GM21786 (cell line): Measurements from ENCODE around the gene ZNF648.
"Not testable (repeated sequence)": the region's sequence is repeated elsewhere in the genome, so short reads cannot be mapped to it uniquely, and the experiment has no call there.

Source experiments
- ATAC-seq: cut with Tn5 transposase; IDR thresholded peaks from one replicate; pipeline ENCODE4 v1.9.1; 2021; ENCODE audit not compliant: unreplicated experiment

The ZNF648 gene

DNA sequence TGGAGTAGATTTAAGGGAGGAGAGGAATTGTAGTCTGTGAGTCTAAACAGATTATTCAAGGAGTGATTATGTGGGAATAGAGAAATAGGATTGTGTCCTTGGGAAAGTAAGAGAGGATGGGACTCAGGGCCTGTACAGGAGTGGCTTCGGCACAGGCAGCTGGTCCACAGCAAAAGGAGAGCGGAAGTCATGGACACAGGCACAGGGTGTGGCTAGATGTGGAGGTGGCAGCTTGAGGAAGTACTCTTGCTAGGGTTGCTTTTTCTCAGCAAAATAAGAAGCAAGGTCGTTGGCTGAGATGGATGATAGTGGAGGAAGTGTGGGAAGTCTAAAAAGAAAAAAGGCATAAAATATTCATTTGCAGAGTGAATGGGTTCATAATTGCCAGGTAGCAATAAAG is 18.5 kb upstream of the ZNF648 start:
- no peak for ATAC-seq

DNA sequence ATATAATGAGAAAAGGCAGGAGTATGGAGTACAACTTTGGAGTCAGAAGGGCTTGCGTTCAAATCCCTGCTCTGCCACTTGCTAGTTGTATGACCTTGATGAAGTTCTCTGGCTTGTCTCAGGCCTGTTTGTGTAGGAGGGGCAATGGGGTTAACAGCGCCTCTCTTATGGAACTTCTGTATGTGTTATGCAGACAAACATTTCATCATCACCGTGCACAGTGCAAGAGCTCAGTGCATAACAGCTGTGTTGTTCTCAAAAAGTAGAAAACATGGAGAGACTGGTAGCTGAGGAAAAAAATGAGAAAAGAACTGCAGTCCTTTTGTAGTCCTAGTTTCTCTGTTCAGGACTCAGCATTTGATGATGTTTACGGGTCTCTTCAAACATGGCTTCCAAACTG is 10.4 kb upstream of the ZNF648 start:
- no peak for ATAC-seq

DNA sequence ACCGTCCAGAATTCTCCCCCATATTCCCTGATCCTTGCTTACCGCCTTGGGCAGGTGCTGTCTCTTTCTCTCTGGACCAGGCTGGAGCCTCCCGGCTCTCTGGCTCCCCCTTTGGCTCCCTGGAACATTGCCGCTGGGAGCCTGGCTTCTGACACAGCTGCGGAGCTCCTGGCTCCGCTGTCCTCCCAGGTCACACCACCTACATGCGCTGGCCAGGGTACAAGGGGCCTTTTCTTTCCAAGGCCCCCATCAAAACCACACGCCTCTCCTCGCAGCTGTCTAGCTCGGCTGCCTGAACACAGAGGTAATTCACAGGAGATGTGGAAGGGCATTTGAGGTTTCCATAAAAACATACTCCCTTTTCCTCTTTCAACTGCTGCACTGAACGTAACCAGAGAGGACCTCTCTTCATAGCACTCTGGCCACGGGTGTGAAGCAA is 7.5 kb upstream of the ZNF648 start:
- peak; percentile 79 for ATAC-seq

DNA sequence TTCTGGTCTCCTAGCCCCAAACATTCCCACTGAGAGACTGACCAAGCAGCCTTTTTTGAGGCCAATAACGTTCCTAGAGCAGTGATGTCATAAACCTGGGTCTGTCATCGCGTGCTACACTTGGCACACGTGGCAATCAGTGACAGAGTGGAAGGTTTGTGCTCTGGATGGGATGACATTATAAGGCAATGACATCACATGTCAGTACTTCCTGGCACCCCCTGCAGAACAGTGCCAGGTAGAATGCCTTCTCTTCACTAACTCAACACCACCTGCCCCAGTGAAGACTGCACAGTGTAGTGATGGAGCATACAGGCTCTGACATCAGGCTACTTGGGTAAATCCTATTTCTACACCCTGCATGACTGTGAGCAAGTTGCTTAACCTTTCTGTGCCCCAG is 5.4 kb upstream of the ZNF648 start:
- no peak for ATAC-seq

DNA sequence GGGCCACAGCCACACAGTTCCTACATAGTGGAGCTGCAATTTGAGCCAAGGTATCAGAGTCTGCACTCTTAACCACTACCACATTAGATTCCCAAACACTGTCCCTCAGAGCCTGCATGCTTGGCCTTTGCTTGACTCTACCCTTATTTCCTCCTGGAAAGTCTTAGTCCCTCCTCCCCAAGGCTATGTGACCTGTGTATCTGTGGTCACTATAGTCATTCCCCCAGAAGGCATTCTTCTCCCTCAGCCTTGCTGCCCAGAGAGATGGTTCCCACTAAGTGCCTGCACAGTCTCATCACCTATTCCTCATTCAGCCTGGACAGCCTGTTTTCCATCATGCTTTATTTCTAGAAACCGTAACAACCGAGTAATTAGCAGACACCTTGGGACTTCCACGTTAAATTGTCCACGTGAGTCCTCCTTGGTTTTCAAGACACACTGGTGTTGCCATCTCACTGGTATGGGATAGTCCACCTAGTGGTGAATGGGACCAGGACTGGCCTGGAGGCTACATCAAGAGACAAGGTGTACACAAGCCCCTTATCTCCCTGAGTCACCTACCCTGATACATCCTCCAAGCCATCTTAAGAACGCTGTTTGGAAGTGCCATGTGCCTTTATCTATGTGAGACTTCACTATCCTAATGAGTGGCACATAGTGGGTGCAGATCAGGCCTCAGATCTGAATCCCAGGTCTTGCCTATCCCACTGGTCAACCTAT is 3.8 kb upstream of the ZNF648 start:
- no peak for ATAC-seq

DNA sequence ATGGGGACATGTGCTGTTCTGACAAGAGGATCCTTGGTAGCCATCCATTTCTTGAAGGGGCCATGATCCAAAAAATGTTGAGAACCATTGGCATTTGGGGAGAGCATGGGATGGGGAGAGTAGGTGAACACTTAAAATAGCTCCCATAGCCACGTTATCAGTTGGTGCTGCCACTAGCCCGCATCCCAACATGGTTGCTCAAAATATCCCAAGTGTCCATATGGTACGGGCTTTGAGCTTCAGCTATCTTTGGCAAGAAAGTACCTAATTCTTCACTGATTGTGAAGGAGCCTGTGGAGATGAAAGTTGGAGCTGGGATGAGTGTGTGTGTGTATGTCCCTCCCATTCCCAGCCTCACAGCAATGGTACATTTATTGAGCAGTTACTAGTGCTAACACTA is 3.1 kb upstream of the ZNF648 start:
- ATAC-seq = no peak

DNA sequence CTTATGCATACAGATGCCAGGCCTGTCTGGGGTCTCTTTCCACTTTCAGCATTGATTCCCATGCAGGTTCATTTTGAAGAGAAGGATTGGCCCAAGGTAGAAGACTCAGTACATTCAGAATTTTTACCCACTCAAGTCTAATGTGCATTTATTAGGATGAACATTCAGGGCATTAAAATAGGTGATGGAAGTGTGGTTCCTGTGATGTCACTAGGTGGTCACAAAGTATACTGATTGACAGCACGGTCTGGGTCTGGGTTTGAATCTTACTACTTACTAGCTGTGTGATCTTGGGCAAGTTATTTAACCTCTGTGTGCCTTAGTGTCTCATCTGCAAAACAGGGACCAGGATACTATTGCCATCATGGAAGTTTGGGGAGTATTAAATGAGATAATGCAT is 711 bp upstream of the ZNF648 start:
- ATAC-seq = no peak

DNA sequence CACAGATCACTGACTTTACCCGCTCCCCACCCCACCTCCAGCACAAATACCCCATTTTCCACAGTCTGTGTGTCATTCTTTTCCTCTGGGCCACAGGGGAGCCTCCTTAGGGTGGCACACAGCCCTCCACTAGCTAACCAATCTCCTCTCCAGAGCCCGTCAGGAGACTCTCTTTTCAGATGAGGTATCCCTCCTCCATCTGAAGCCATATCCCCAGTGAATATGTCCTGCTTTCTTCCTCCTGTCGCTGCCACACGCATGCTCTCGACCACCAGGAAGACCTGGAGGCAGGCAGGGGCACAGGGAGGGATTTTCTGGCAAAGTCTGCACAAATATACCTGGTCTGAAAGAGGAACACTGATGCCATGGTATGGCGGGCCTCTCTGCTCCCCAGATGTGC is 635 bp downstream of the ZNF648 start:
- no peak for ATAC-seq

DNA sequence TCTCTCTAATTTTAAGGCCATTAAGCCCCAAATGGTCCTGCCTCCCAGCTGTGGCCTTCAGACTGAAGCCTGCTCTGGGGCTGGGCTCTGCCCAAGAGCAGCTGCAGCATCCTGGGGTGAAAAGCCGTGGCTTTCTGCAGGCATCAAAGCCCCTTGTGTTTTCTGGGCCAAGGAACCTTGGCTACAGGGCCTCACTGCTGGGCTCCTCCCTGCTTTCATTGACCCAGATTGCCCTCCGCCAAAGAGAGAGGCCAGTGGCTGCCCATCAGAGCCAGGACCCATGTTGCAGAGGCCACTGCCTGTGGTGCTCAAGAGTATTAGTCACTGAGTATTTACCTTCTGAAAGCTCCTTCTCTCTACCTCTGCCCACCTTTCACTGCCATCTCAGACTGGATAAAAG is 1.6 kb downstream of the ZNF648 start:
- no peak for ATAC-seq

DNA sequence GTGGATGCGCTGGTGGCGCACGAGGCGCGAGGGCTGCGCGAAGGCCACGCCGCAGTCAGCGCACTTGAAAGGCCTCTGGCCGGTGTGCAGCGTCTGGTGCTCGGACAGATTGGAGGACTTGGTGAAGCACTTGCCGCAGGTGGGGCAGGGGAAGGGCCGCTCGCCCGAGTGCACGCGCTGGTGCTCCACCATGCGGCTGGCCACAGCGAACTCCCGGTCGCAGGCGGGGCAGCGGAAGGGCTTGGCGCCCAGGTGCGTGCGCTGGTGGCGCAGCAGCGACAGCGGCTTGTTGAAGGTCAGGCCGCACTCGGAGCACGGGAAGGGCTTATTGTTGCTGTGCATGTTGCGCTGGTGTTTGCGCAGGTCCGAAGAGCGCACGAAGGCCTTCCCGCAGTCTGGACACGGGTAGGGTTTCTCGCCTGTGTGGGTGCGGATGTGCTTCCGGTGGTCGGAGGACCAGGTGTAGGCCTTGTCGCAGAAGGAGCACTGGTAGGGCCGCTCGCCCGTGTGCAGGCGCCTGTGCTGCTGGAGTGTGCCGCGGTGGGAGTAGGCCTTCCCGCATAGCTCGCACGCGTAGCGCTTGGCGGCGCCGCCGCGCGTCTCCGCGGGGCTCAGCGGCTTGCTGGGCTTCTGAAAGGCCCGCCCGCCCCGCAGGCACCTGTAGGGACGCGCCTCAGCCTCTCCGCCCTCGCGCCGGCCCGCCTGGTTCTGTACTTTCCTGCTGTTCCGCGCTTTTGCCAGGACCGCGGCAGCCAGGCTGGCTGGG is 4.7 kb downstream of the ZNF648 start:
- ATAC-seq = no peak

DNA sequence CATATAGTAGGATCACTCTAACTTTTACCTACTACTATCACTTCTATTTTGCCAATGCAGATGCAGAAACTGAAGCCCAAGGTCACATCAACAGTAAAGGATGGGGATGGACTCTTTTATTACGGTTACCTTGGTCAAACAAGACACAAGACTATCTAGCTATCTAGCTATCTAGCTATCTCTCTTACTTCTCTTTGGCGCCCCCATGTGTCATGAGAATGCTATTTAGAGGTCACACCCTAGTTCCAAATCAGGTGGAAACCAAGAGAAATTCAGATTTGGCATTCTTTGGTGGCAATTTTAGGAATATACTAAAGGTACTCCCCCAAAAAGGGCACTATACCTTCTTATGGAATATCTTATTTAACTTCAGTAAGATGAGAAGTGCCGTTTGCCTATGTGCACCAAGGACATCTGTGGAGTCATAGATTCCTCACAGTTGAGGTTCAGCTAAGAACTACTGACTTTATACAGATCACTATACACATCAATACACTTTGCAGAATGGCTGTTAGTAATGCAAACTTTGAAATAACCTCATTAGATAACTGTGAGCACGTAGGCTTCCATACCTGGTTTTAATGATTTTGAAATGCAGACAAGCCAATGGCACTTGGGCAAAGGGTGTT is 6.7 kb downstream of the ZNF648 start:
- peak; percentile 61 for ATAC-seq

DNA sequence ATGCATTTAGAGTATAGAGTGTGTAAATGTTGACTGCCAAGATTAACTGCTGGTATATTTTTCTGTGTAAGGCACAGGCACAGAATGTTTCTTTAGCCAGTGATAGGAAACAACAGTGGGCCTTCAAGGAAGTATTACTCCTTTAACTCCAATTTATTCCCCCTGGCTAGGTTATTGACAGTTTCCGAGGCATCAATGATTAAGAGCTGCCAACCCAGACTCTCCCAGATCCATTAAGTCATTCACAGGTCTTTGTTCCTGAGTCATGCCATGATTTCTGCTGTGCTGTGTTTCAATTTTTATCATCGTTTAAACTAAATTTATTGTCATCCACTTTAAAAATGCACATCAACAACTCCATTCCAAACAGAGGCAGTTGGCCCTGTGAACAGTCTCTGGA is 9.2 kb downstream of the ZNF648 start:
- ATAC-seq = no peak

DNA sequence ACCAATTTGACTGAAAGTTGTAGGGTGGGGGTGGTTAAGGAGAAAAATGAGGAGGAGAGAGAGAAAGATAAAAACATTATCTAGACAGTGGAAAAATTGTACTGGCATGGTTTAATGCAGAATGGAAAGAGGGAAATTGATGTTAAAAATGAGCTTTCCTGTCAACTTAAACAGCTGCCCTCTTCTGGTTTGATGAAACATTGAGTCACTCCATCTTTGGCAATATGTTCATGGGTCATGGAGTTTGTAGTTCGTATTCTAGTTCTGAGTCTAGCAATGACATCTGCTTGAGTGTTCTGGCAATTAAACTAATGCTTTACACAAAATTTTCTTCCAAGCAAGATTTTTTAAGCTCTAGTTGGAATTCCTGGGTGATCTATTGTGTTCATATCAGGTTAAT is 9.6 kb downstream of the ZNF648 start:
- no peak for ATAC-seq

DNA sequence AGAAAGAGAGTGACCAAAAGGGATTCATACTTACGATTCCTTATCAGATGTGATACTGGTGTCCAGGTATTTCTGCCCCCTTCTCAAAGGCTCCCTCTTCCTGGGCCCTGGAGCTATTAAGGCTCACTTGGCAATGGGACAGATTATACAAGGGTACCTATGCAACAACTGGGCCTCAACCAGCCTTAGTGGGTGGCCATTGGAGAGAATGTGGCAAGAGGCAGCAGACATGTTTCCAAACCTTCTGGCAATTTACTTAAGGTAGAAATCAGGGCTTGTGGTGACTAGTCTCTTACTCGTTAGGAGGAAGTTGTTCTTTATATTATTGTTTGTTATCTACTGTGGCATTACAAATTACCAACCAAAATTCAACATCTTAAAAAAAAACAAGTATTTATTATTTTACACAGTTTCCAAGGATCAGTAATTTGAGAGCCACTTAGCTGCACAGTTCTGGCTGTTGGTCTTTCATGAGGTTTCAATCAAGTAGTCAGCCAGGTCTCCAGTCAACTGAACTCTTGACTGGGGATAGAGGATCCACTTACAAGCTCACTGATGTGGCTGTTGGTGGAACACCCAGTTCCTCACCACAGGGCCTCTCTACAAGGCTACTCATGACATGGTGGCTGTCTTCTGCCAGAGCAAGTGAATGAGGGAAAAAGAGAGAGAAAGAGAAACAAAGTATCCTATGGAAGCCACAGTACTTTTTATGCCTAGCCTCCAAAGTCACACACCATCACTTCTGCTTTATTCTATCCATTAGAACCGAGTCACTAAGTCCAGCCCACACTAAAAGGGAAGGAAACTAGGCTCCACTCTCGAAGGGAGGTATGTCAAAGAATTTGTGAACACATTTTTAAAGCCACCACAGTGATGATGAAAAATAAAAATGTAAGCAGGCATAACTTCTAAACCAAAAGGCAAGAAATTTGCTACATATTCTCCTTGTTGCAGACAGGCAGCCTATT is 10.7 kb downstream of the ZNF648 start:
- ATAC-seq = no peak

DNA sequence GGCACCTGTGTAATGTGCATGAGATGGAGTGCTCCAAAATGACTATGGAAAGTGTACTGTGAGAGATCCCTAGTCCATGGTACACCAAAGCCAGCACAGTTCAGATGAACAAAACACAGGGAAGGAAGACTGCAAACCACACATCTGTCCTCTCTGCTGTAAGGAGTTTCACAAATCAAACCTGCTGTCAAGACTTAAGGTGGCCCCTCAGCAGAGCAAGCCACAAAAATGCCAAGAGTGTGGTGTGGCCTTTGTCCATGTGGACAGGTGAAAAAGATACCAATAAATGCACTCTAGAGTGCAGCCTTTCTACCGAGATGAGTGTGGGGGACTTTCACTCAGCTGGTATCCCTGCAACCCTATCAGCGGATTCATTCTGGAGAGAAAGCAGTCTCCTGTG is 12.9 kb downstream of the ZNF648 start:
- no peak for ATAC-seq

DNA sequence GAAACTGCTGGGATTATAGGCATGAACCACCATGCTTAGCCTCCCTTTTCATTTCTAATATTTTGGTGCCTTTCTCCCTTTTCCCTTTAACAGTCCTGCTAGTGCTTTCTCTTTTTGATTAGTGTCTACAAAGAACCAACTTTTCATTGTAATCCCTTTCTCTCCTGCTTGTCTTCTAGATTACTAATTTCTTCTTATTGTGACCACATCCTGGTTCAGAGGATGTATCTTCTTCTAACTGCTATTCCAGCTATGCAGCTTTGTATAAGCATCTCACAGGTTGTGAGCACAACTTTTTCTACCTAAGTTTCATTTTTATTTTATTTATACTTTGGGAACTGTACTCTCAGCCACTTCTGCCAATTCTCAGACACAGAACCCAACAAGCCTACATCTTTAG is 14.7 kb downstream of the ZNF648 start:
- no peak for ATAC-seq

DNA sequence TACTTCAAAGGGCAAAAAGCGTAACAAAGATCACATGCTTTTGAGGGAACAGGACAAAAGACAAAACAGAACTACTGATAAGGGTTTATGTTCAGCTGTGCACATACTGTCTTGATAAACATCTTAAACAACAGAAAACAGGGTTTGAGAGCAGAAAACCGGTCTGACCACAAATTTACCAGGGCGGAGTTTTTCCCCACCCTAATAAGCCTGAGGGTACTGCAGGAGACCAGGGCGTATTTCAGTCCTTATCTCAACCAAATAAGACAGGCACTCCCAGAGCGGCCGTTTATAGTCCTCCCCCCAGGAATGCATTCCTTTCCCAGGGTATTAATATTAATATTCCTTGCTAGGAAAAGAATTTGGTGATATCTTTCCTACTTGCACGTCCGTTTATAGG is 16.0 kb downstream of the ZNF648 start:
- ATAC-seq = not testable (repeated sequence)

DNA sequence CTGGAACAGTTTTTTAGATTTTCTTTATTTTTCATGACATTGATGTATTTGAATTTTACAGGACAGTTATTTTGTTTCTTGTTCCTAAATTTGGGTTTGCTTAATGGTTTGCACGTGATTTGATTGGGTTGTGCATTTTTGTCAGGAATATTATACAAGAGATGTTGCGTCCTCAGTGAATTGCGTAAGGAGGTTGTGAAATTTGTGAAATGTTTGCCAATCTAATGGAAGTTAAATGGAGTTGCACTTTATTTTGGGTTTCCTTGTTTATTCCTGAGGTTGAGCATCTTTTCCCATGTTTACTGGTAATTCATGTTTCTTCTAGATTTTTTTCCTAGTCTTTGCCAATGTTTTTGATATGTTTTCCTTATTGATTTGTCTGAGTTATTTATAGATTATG is 19.9 kb downstream of the ZNF648 start:
- no peak for ATAC-seq

DNA sequence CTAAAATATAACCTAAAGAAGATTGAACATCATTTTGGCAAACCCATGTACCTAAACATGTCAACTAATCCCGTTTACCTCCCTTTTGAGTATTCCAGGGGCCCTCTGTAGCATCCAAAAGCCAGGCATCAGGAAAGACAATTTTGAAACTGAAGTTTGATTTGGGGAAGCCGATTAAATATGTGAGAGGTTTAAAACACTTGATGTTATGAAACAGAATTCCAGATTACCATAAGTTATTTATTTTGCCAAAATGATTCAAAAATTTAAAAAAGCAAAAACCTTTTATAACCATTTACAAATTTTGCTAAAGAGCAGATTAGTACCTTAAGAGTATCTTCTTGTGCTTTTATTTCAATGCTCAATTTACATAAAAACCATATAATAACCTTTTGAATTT is 23.3 kb downstream of the ZNF648 start:
- no peak for ATAC-seq

DNA sequence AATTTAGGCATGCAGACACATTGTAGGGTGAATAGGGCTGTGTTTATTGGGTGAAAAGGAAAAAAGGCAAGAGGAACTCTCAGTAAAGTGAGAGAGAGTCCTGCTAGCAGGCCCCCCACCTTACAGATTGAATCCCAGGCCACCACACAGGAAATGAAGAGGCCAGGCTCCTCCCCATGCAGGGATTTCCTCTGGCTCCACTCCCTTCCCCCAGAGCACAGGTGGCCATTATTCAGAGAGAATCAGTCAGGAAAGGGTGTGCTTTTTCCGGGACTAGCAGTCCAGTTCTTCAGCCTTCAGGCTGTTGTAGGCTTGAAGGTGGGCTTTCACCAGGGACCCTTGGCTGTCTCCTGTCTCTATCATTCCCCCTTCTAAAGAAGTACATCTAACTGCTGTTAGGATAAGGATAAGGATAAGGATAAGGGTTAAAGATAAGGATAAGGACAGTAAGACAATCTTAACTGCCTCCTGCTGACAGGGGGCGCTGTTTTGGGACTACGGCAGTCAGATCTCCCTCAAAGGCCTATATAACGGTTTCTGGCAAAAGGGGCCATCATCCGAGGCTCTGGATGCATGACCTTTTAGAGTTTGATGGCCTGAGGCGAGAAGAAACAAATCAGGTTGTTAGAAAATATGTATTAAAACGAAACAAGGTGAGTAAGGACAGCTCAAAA is 26.3 kb downstream of the ZNF648 start:
- no peak for ATAC-seq

DNA sequence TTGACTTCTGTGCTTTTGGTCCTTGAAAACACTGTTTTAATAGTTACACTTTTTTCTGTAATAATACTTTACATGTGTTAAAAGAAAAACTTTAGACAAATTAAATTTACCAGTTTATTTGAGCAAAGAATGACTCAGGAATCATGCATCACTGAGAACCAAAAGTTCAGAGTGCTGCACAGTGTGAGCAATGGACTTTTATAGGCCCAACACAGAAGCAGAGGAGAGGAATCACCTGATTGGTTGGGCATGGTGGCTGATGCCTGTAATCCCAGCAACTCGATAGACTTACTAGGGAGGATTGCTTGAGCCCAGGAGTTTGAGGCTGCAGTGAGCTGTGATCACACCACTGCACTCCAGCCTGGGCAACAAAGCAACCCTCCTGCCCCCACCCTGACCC is 29.3 kb downstream of the ZNF648 start:
- no peak for ATAC-seq
